Measurements from ENCODE around the gene IDH3A. TPM values are rescaled to one million over a fixed set of nuclear protein-coding genes. Genes with fewer than 3 reads are reported as not detected.

Gene IDH3A
- total RNA-seq, 1 experiment from 2014 or later, result 67.8 TPM

GRCh38 chr15:78167227-78167888 lies 18.2 kb downstream of the IDH3A start:
- H3K79me2 ChIP-seq (ENCODE audit: low read depth), result no peaks in the 10 kb centered on the region
- intact Hi-C loops (cut with micrococcal nuclease; ENCODE audit: unreplicated experiment), result no loop called here

GRCh38 chr15:78168608-78169007 lies 19.4 kb downstream of the IDH3A start:
- POLR2A ChIA-PET (ENCODE audit: unreplicated experiment), result no interaction called here
- Histone ChIP-seq H3F3A (ENCODE audit: insufficient read depth, low read depth) (no peaks in the 10 kb centered on the region), H3K79me2 (ENCODE audit: low read depth) (no peaks in the 10 kb centered on the region), H3K4me2 (no peak overlapping the region), H3K27me3 (ENCODE audit: insufficient read depth, low read depth) (no peaks in the 10 kb centered on the region), H3K4me3 (no peak overlapping the region), H3K4me1 (replicated peaks; ENCODE audit: insufficient read depth) (no peaks in the 10 kb centered on the region), H4K20me1 (ENCODE audit: insufficient read depth) (no peaks in the 10 kb centered on the region), H2AFZ (no peak overlapping the region), H3K36me3 (ENCODE audit: low read depth) (peaks cover 23% of the 10 kb centered on the region), H3K9me3 (ENCODE audit: insufficient read depth, low read depth) (no peaks in the 10 kb centered on the region), H3K9me2 (ENCODE audit: insufficient read depth) (no peaks in the 10 kb centered on the region), H3K27ac (no peak overlapping the region)
- TF ChIP-seq CTCF (conservative IDR thresholded peaks at IDR 0.05) (no peak), EZH2 (IDR thresholded peaks at IDR 0.05; ENCODE audit: low read depth) (no peak)
- CTCF ChIA-PET, result interaction anchor here (0.6 kb wide), 1 partner anchor 58 kb away, joined by 3 read pairs; no protein-coding TSS in a partner anchor
- BruUV-seq (replicated peaks), result no TSS peak
- DNase-seq, result no peak
- intact Hi-C loops (cut with micrococcal nuclease; ENCODE audit: unreplicated experiment), result no loop called here

More at GRCh38 chr15:78167227-78167888, 18.2 kb downstream of the IDH3A start:
- H3K4me1 ChIP-seq (replicated peaks; ENCODE audit: insufficient read depth), result no peaks in the 10 kb centered on the region
- no TSS peak for BruUV-seq (replicated peaks)
- POLR2A ChIA-PET (ENCODE audit: unreplicated experiment), result interaction anchor here (0.7 kb wide), 1 partner anchor 101 kb away, joined by 6 read pairs; no protein-coding TSS in a partner anchor
- H3F3A ChIP-seq (ENCODE audit: insufficient read depth, low read depth), result no peaks in the 10 kb centered on the region
- DNase-seq, result no peak
- no peak for TF ChIP-seq CTCF (conservative IDR thresholded peaks at IDR 0.05)
- H3K36me3 ChIP-seq (ENCODE audit: low read depth), result peaks cover 23% of the 10 kb centered on the region
- H3K9me2 ChIP-seq (ENCODE audit: insufficient read depth), result no peaks in the 10 kb centered on the region
- H3K27me3 ChIP-seq (ENCODE audit: insufficient read depth, low read depth), result no peaks in the 10 kb centered on the region
- no peak overlapping the region for H3K27ac ChIP-seq
- H2AFZ ChIP-seq, result no peak overlapping the region
- H4K20me1 ChIP-seq (ENCODE audit: insufficient read depth), result no peaks in the 10 kb centered on the region
- H3K4me2 ChIP-seq, result no peak overlapping the region
- CTCF ChIA-PET, result no interaction called here
- no peak overlapping the region for H3K4me3 ChIP-seq
- H3K9me3 ChIP-seq (ENCODE audit: insufficient read depth, low read depth), result no peaks in the 10 kb centered on the region

GRCh38 chr15:78170848-78171773 lies 21.9 kb downstream of the IDH3A start:
- POLR2A ChIA-PET (ENCODE audit: unreplicated experiment), result no interaction called here
- H2AFZ ChIP-seq, result no peak overlapping the region
- TF ChIP-seq EZH2 (IDR thresholded peaks at IDR 0.05; ENCODE audit: low read depth) (no peak), CTCF (conservative IDR thresholded peaks at IDR 0.05) (no peak)

More at GRCh38 chr15:78170848-78171773, 21.9 kb downstream of the IDH3A start:
- no peaks in the 10 kb centered on the region for H3K27me3 ChIP-seq (ENCODE audit: insufficient read depth, low read depth)
- H3K4me2 ChIP-seq, result no peak overlapping the region
- no peak overlapping the region for H3K27ac ChIP-seq
- BruUV-seq (replicated peaks), result no TSS peak
- no peaks in the 10 kb centered on the region for H3F3A ChIP-seq (ENCODE audit: insufficient read depth, low read depth)
- H3K36me3 ChIP-seq (ENCODE audit: low read depth), result peaks cover 16% of the 10 kb centered on the region
- no peaks in the 10 kb centered on the region for H4K20me1 ChIP-seq (ENCODE audit: insufficient read depth)
- CTCF ChIA-PET, result interaction anchor here (0.5 to 0.6 kb wide), 2 partner anchors 44 to 1647 kb away, joined by 3 to 4 read pairs; no protein-coding TSS in a partner anchor
- intact Hi-C loops (cut with micrococcal nuclease; ENCODE audit: unreplicated experiment), result no loop called here
- DNase-seq, result no peak
- no peaks in the 10 kb centered on the region for H3K79me2 ChIP-seq (ENCODE audit: low read depth)
- no peaks in the 10 kb centered on the region for H3K4me1 ChIP-seq (replicated peaks; ENCODE audit: insufficient read depth)
- no peak overlapping the region for H3K4me3 ChIP-seq
- no peaks in the 10 kb centered on the region for H3K9me3 ChIP-seq (ENCODE audit: insufficient read depth, low read depth)
- H3K9me2 ChIP-seq (ENCODE audit: insufficient read depth), result no peaks in the 10 kb centered on the region
